Measurements from ENCODE around the gene HIPK3. TPM values are rescaled to one million over a fixed set of nuclear protein-coding genes. Genes with fewer than 3 reads are reported as not detected.
"Not testable (repeated sequence)": the region's sequence is repeated elsewhere in the genome, so short reads cannot be mapped to it uniquely, and the experiment has no call there.

HIPK3 gene
- total and polyA plus RNA-seq, 10 of the 15 experiments (the other 5 are each of a cell fraction or from before 2014, with no cell fraction given): 3.4 to 26.5 (median 13.6) TPM

DNA sequence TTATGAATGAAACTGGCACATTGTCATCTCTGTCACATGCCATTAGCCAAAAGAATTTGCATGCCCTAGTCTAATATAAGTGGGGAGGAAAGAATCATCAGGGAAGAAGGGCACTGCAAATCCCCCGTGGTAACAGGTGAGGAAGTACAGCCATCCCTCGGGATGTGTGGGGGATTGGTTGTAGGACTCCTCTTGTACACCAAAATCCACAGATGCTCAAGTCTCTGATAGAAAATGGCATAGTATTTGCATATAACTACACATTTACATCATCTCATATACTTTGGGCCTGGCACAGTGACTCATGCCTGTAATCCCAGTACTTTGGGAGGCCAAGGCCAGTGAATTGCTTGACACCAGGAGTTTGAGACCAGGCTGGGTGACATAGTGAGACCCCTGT lies 109.7 kb downstream of the HIPK3 start (continued):
- no peak for TF ChIP-seq MLLT1 (IDR thresholded peaks at IDR 0.05)
- no peak for TF ChIP-seq POLR2AphosphoS5 (IDR thresholded peaks at IDR 0.05; ENCODE audit: low read length)
- no peak for TF ChIP-seq MEF2B (IDR thresholded peaks at IDR 0.05; ENCODE audit: partially characterized antibody, poor library complexity, severe bottlenecking)
- no peak for TF ChIP-seq SMC3 (IDR thresholded peaks at IDR 0.05; ENCODE audit: borderline replicate concordance, low read length)
- TF ChIP-seq ASH2L (IDR thresholded peaks at IDR 0.05; ENCODE audit: borderline replicate concordance, low read depth): no peak
- TF ChIP-seq, protein P1, sequence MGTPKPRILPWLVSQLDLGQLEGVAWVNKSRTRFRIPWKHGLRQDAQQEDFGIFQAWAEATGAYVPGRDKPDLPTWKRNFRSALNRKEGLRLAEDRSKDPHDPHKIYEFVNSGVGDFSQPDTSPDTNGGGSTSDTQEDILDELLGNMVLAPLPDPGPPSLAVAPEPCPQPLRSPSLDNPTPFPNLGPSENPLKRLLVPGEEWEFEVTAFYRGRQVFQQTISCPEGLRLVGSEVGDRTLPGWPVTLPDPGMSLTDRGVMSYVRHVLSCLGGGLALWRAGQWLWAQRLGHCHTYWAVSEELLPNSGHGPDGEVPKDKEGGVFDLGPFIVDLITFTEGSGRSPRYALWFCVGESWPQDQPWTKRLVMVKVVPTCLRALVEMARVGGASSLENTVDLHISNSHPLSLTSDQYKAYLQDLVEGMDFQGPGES (IDR thresholded peaks at IDR 0.05): no peak
- TF ChIP-seq ZNF217 (IDR thresholded peaks at IDR 0.05): no peak
- TF ChIP-seq POLR2AphosphoS2 (IDR thresholded peaks at IDR 0.05; ENCODE audit: low read depth, low read length): no peak

DNA sequence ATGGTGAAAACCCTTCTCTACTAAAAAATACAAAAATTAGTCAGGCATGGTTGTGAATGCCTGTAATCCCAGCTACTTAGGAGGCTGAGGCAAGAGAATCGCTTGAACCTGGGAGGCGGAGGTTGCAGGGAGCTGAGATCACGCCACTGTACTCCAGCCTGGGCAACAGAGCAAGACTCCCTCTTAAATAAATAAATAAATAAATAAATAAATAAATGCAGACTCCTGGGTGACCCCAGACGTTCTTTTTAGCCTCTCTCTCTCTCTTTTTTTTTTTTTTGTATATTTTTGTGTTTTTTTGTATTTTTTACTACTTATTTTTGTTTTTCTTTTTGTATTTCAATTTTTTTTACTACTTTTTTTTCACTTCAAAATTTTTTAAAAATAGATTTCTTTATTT lies 111.3 kb downstream of the HIPK3 start:
- H3K27me3 ChIP-seq (replicated peaks in 1 of 2; ENCODE audit: control insufficient read depth in 2 of 2, insufficient read depth in 2 of 2, low read length in 1 of 2); H3K79me2 ChIP-seq (ENCODE audit: control insufficient read depth, insufficient read depth, low read length); BruUV-seq (replicated peaks); H3K9me3 ChIP-seq (replicated peaks; ENCODE audit: control insufficient read depth, insufficient read depth, low read length); H2AFZ ChIP-seq (ENCODE audit: control insufficient read depth, low read depth, low read length); H4K20me1 ChIP-seq (ENCODE audit: control insufficient read depth, insufficient read depth); FAIRE-seq; H3K4me3 ChIP-seq; ATAC-seq; H3K4me1 ChIP-seq (ENCODE audit: control insufficient read depth, insufficient read depth, low read length); H3K36me3 ChIP-seq (ENCODE audit: control insufficient read depth in 2 of 2, insufficient read depth in 2 of 2, low read length in 1 of 2); RAD21 ChIA-PET (ENCODE audit: unreplicated experiment); H3K27ac ChIP-seq (ENCODE audit: control insufficient read depth, insufficient read depth); DNase-seq (ENCODE audit: low read depth, low spot score); H3K4me2 ChIP-seq (ENCODE audit: control insufficient read depth, insufficient read depth); POLR2A ChIA-PET; H3K9ac ChIP-seq (ENCODE audit: control insufficient read depth, insufficient read depth, low read length): not testable (repeated sequence)
- in situ Hi-C loops (cut with MboI) (loop anchor here (10.0 kb wide), 1 partner anchor 456 kb away; no protein-coding TSS in a partner anchor), intact Hi-C loops (cut with micrococcal nuclease; ENCODE audit: unreplicated experiment) (loop anchor here (10.0 kb wide), 1 partner anchor 106 kb away; no protein-coding TSS in a partner anchor)
- whole genome bisulfite sequencing (ENCODE audit: insufficient coverage, insufficient replicate concordance, low lambda C conversion rate, missing lambda C conversion rate): 73% methylated on average over 4 of the region's 4 CpGs
- SMC1A ChIA-PET (ENCODE audit: uncharacterized antibody, unreplicated experiment): interaction anchor here (1.0 to 1.3 kb wide), 2 partner anchors 11 to 374 kb away, joined by 3 to 4 read pairs; no protein-coding TSS in a partner anchor
- CTCF ChIA-PET: interaction anchor here (1.3 kb wide), 1 partner anchor 174 kb away, joined by 3 read pairs; no protein-coding TSS in a partner anchor
